ENCODE data around the gene RALGDS. TPM values are rescaled to one million over a fixed set of nuclear protein-coding genes. Genes with fewer than 3 reads are reported as not detected.
A peak's percentile ranks its signal among the peaks of the same experiment; 100 is the strongest.
"Not testable (repeated sequence)": the region's sequence is repeated elsewhere in the genome, so short reads cannot be mapped to it uniquely, and the experiment has no call there.

The RALGDS gene
- polyA plus RNA-seq, 4 donors: 33.0 to 49.0 (median 35.7) TPM

- Histone ChIP-seq H3K36me3 (ENCODE audit: control insufficient read depth in 3 of 3, insufficient read depth in 2 of 3, low read depth in 1 of 3, low read length in 3 of 3) (peaks cover 36 to 64% (median 36%) of the 10 kb centered on the region in 3 donors), H3K27me3 (ENCODE audit: control insufficient read depth in 3 of 3, insufficient read depth in 3 of 3, low read length in 3 of 3) (no peaks in the 10 kb centered on the region), H3K9me3 (ENCODE audit: control insufficient read depth in 2 of 2, insufficient read depth in 1 of 2, low read depth in 1 of 2, low read length in 1 of 2) (peaks cover 0 to 32% of the 10 kb centered on the region in 2 donors), H3K4me1 (ENCODE audit: control insufficient read depth in 3 of 3, insufficient read depth in 2 of 3, low read depth in 1 of 3, low read length in 2 of 3) (peaks cover 0 to 3% (median under 1%) of the 10 kb centered on the region in 3 donors), H3K27ac (ENCODE audit: low read depth in 1 of 3, low read length in 2 of 3) (no peak overlapping the region), H3K4me3 (ENCODE audit: low read depth in 1 of 3, low read length in 3 of 3) (no peak overlapping the region)
- WGBS, 3 donors: 78 to 95% (median 79%) methylated on average over 16 of the region's 16 CpGs
- no peak for DNase-seq
- FAIRE-seq: no peak
These were observed 22.8 kb downstream of the RALGDS start for GRCh38 chr9:133098104-133098754.

GRCh38 chr9:133094842-133095393, 26.1 kb downstream of the RALGDS start:
- H3K27ac ChIP-seq (ENCODE audit: low read depth in 1 of 3, low read length in 2 of 3): no peak overlapping the region
- DNase-seq: no peak
- no peak for FAIRE-seq
- no peak overlapping the region for H3K4me3 ChIP-seq (ENCODE audit: low read depth in 1 of 3, low read length in 3 of 3)
- H3K4me1 ChIP-seq (ENCODE audit: control insufficient read depth in 3 of 3, insufficient read depth in 2 of 3, low read depth in 1 of 3, low read length in 2 of 3): peaks cover 0 to 17% (median 3%) of the 10 kb centered on the region in 3 donors
- peaks cover 0 to 32% of the 10 kb centered on the region in 2 donors for H3K9me3 ChIP-seq (ENCODE audit: control insufficient read depth in 2 of 2, insufficient read depth in 1 of 2, low read depth in 1 of 2, low read length in 1 of 2)
- WGBS, 3 donors: 94 to 99% (median 97%) methylated on average over 3 of the region's 3 CpGs
- no peaks in the 10 kb centered on the region for H3K27me3 ChIP-seq (ENCODE audit: control insufficient read depth in 3 of 3, insufficient read depth in 3 of 3, low read length in 3 of 3)
- peaks cover 11 to 31% (median 16%) of the 10 kb centered on the region in 3 donors for H3K36me3 ChIP-seq (ENCODE audit: control insufficient read depth in 3 of 3, insufficient read depth in 2 of 3, low read depth in 1 of 3, low read length in 3 of 3)

DNA sequence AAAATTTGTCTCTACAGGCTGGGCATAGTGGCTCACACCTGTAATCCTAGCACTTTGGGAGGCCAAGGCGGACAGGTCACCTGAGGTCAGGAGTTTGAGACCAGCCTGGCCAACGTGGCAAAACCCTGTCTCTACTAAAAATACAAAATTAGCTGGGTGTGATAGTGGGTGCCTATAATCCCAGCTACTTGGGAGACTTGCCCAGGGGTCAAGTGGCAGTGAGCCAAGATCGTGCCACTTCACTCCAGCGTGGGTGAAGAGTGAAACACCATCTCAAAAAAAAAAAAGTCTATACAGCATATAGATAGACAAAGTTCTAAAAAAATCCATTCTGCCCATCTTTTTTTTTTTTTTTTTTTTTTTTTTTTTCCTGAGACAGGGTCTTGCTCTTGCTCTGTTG, 26.7 kb downstream of the RALGDS start:
- not testable (repeated sequence) for FAIRE-seq; H3K27ac ChIP-seq (ENCODE audit: low read depth in 1 of 3, low read length in 2 of 3); DNase-seq; H3K27me3 ChIP-seq (ENCODE audit: control insufficient read depth in 3 of 3, insufficient read depth in 3 of 3, low read length in 3 of 3); H3K4me3 ChIP-seq (ENCODE audit: low read depth in 1 of 3, low read length in 3 of 3)
- Histone ChIP-seq H3K4me1 (ENCODE audit: control insufficient read depth in 3 of 3, insufficient read depth in 2 of 3, low read depth in 1 of 3, low read length in 2 of 3) (peaks cover 0 to 17% (median 3%) of the 10 kb centered on the region in 3 donors), H3K36me3 (ENCODE audit: control insufficient read depth in 3 of 3, insufficient read depth in 2 of 3, low read depth in 1 of 3, low read length in 3 of 3) (peaks cover 6 to 26% (median 14%) of the 10 kb centered on the region in 3 donors), H3K9me3 (ENCODE audit: control insufficient read depth in 2 of 2, insufficient read depth in 1 of 2, low read depth in 1 of 2, low read length in 1 of 2) (peaks cover 0 to 32% of the 10 kb centered on the region in 2 donors)
- WGBS, 3 donors: 78 to 84% (median 78%) methylated on average over 4 of the region's 4 CpGs

GRCh38 chr9:133090752-133091385, 30.2 kb downstream of the RALGDS start:
- no peaks in the 10 kb centered on the region for H3K27me3 ChIP-seq (ENCODE audit: control insufficient read depth in 3 of 3, insufficient read depth in 3 of 3, low read length in 3 of 3)
- peaks cover 0 to 17% (median 0%) of the 10 kb centered on the region in 3 donors for H3K4me1 ChIP-seq (ENCODE audit: control insufficient read depth in 3 of 3, insufficient read depth in 2 of 3, low read depth in 1 of 3, low read length in 2 of 3)
- FAIRE-seq (no peak), DNase-seq (peak in 1 of 2 donors; percentile 69)
- peaks cover 0 to 21% (median 0%) of the 10 kb centered on the region in 3 donors for H3K36me3 ChIP-seq (ENCODE audit: control insufficient read depth in 3 of 3, insufficient read depth in 2 of 3, low read depth in 1 of 3, low read length in 3 of 3)
- H3K9me3 ChIP-seq (ENCODE audit: control insufficient read depth in 2 of 2, insufficient read depth in 1 of 2, low read depth in 1 of 2, low read length in 1 of 2): peaks cover 0 to 11% of the 10 kb centered on the region in 2 donors
- no peak overlapping the region for H3K4me3 ChIP-seq (ENCODE audit: low read depth in 1 of 3, low read length in 3 of 3)
- H3K27ac ChIP-seq (ENCODE audit: low read depth in 1 of 3, low read length in 2 of 3): peak overlapping the region in 1 of 3 donors; percentile 58
- 64 to 78% (median 68%) methylated on average over 11 of the region's 11 CpGs for WGBS, 3 donors

- H3K27me3 ChIP-seq (ENCODE audit: control insufficient read depth in 3 of 3, insufficient read depth in 3 of 3, low read length in 3 of 3): no peaks in the 10 kb centered on the region
- peaks cover 0 to 7% of the 10 kb centered on the region in 2 donors for H3K9me3 ChIP-seq (ENCODE audit: control insufficient read depth in 2 of 2, insufficient read depth in 1 of 2, low read depth in 1 of 2, low read length in 1 of 2)
- peaks cover 0 to 17% (median 0%) of the 10 kb centered on the region in 3 donors for H3K4me1 ChIP-seq (ENCODE audit: control insufficient read depth in 3 of 3, insufficient read depth in 2 of 3, low read depth in 1 of 3, low read length in 2 of 3)
- WGBS, 3 donors: 73 to 88% (median 80%) methylated on average over 5 to 6 of the region's 6 CpGs
- DNase-seq (no peak), FAIRE-seq (no peak)
- H3K36me3 ChIP-seq (ENCODE audit: control insufficient read depth in 3 of 3, insufficient read depth in 2 of 3, low read depth in 1 of 3, low read length in 3 of 3): peaks cover 0 to 23% (median 0%) of the 10 kb centered on the region in 3 donors
- H3K27ac ChIP-seq (ENCODE audit: low read depth in 1 of 3, low read length in 2 of 3): no peak overlapping the region
- H3K4me3 ChIP-seq (ENCODE audit: low read depth in 1 of 3, low read length in 3 of 3): no peak overlapping the region
These were observed 30.9 kb downstream of the RALGDS start for GRCh38 chr9:133090187-133090586.

DNA sequence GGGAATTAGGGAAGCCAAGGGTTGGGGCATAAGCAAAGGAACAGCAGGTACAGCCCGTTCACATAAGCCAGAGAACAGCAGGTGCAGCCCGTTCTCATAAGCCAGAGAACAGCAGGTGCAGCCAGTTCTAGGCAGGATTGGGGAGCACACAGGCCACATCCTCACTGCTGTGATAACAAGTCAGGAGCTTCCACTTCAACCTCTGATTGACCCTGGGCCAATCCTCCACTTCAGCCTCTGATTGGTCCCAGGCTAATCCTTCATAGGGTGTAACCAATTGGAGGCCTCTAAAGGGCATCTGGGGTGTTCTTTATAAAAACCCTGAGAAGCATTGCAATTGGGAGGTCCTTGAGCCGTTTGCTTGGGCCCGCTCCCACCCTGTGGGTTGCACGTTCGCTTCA, 31.8 kb downstream of the RALGDS start:
- DNase-seq (peak; percentile 35 to 63), FAIRE-seq (no peak)
- Histone ChIP-seq H3K4me1 (ENCODE audit: control insufficient read depth in 3 of 3, insufficient read depth in 2 of 3, low read depth in 1 of 3, low read length in 2 of 3) (peaks cover 0 to 17% (median 0%) of the 10 kb centered on the region in 3 donors), H3K36me3 (ENCODE audit: control insufficient read depth in 3 of 3, insufficient read depth in 2 of 3, low read depth in 1 of 3, low read length in 3 of 3) (peaks cover 0 to 21% (median 0%) of the 10 kb centered on the region in 3 donors), H3K27ac (ENCODE audit: low read depth in 1 of 3, low read length in 2 of 3) (peak overlapping the region in 1 of 3 donors; percentile 29), H3K9me3 (ENCODE audit: control insufficient read depth in 2 of 2, insufficient read depth in 1 of 2, low read depth in 1 of 2, low read length in 1 of 2) (peaks cover 0 to under 1% of the 10 kb centered on the region in 2 donors), H3K27me3 (ENCODE audit: control insufficient read depth in 3 of 3, insufficient read depth in 3 of 3, low read length in 3 of 3) (no peaks in the 10 kb centered on the region), H3K4me3 (ENCODE audit: low read depth in 1 of 3, low read length in 3 of 3) (no peak overlapping the region)
- 63 to 68% (median 63%) methylated on average over 6 of the region's 6 CpGs for WGBS, 3 donors

DNA sequence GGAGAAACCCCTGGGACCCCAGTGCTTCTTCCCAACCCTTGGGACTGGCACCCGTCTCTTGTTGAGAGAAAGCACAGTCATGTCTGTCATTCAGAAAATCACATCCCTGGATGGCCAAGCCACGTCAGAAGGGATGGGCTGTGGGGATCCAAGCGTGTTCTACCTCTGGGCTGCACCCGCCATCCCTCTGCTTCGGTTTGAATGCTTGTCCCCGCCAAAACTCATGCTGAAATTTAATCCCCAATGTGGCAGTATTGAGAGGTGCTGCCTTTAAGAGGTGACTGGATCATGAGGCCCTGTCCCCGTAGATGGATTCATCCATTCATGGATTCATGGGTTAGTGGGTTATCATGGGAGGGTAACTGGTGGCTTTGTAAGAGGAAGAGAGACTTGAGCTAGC, 32.3 kb downstream of the RALGDS start:
- Histone ChIP-seq H3K4me1 (ENCODE audit: control insufficient read depth in 3 of 3, insufficient read depth in 2 of 3, low read depth in 1 of 3, low read length in 2 of 3) (peaks cover 0 to 17% (median 0%) of the 10 kb centered on the region in 3 donors), H3K9me3 (ENCODE audit: control insufficient read depth in 2 of 2, insufficient read depth in 1 of 2, low read depth in 1 of 2, low read length in 1 of 2) (no peaks in the 10 kb centered on the region), H3K27me3 (ENCODE audit: control insufficient read depth in 3 of 3, insufficient read depth in 3 of 3, low read length in 3 of 3) (no peaks in the 10 kb centered on the region), H3K36me3 (ENCODE audit: control insufficient read depth in 3 of 3, insufficient read depth in 2 of 3, low read depth in 1 of 3, low read length in 3 of 3) (peaks cover 0 to 22% (median 0%) of the 10 kb centered on the region in 3 donors), H3K4me3 (ENCODE audit: low read depth in 1 of 3, low read length in 3 of 3) (no peak overlapping the region), H3K27ac (ENCODE audit: low read depth in 1 of 3, low read length in 2 of 3) (peak overlapping the region in 1 of 3 donors; percentile 29)
- FAIRE-seq (no peak), DNase-seq (no peak)
- 80 to 88% (median 84%) methylated on average over 7 of the region's 7 CpGs for WGBS, 3 donors

GRCh38 chr9:133088146-133088750, 32.8 kb downstream of the RALGDS start:
- no peak for FAIRE-seq
- Histone ChIP-seq H3K4me3 (ENCODE audit: low read depth in 1 of 3, low read length in 3 of 3) (no peak overlapping the region), H3K9me3 (ENCODE audit: control insufficient read depth in 2 of 2, insufficient read depth in 1 of 2, low read depth in 1 of 2, low read length in 1 of 2) (no peaks in the 10 kb centered on the region), H3K27me3 (ENCODE audit: control insufficient read depth in 3 of 3, insufficient read depth in 3 of 3, low read length in 3 of 3) (no peaks in the 10 kb centered on the region), H3K36me3 (ENCODE audit: control insufficient read depth in 3 of 3, insufficient read depth in 2 of 3, low read depth in 1 of 3, low read length in 3 of 3) (peaks cover 0 to 23% (median 0%) of the 10 kb centered on the region in 3 donors), H3K27ac (ENCODE audit: low read depth in 1 of 3, low read length in 2 of 3) (no peak overlapping the region), H3K4me1 (ENCODE audit: control insufficient read depth in 3 of 3, insufficient read depth in 2 of 3, low read depth in 1 of 3, low read length in 2 of 3) (peaks cover 0 to 17% (median 0%) of the 10 kb centered on the region in 3 donors)
- WGBS, 3 donors: 87 to 88% (median 88%) methylated on average over 10 of the region's 10 CpGs
- DNase-seq: no peak
